ENCODE measurements around the gene APIP.
A peak's percentile ranks its signal among the peaks of the same experiment; 100 is the strongest.
"Not testable (repeated sequence)": the region's sequence is repeated elsewhere in the genome, so short reads cannot be mapped to it uniquely, and the experiment has no call there.

APIP gene

GRCh38 chr11:34924714-34925113 is 8.5 kb upstream of the APIP start:
- DNase-seq, result no peak

GRCh38 chr11:34921156-34921555 is 5.0 kb upstream of the APIP start:
- DNase-seq, result no peak

DNA sequence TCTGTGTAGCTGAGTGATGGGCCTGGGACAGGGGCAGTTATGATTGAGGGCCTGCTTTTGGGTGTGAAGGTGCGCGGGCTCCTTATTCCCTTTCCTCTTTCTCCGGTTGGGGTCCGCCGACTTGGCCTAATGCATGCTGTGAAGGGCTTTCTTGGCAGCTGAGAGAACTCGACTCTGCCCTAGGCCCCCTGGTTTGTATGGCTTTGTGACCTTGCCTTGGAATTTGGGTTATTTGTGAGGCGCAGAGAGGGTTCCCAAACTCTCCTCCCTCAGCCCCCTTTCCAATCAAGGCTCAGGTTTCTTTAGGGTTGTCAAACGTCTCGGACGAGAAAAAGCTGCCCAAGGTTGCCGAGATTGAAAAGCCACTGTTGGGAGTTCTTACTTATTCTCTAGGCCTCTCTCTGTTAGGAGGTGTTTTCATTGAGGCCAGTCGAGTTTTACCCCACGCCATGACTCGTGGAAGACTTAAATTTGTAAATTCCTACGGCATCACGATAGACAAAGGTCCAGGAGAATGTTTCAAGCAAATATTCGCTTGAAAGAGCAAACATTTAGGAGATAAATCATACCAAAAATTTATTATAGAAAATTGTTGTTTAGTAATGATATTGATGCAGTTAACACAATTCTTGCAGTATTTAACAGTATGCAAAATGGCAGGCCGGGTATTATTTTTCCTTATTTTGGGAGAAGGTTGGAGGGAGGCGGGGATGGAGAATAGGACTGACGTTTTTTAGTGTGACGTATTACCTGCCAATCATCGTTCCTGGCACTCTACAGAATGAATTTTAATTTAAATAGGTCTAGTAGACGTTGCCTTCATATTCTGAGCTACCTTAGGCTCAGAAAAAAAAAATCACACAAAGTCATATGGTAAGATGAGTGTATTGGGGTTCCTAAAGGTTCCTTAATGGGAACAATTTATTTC is 928 bp upstream of the APIP start:
- peak; percentile 7 for DNase-seq

GRCh38 chr11:34915136-34916014 is 804 bp downstream of the APIP start:
- no peak for DNase-seq

GRCh38 chr11:34913556-34913955 is 2.6 kb downstream of the APIP start:
- not testable (repeated sequence) for DNase-seq

DNA sequence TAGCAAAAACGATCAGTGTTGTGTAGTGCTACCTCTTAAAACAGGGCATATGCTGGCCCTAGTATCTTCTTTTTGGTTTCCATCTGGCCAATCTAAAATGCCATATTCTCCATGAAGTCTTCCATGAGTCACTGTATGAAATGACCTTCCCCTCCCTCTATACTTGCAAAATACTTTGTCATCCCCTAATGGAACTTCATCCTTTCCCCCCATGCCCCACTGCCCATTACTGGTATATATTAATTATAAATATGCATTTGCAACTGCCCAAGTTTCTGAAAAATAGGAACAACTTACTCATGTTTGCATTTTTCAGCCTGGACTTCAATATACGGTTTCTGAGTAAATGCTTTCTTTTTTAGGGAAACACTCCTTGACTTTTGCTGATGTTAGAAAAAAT is 4.5 kb downstream of the APIP start:
- no peak for DNase-seq

GRCh38 chr11:34910817-34911216 is 5.4 kb downstream of the APIP start:
- no peak for DNase-seq

- no peak for DNase-seq
Observed at GRCh38 chr11:34909955-34910354, 6.2 kb downstream of the APIP start.

- no peak for DNase-seq
Observed at GRCh38 chr11:34909415-34909814, 6.8 kb downstream of the APIP start.

DNA sequence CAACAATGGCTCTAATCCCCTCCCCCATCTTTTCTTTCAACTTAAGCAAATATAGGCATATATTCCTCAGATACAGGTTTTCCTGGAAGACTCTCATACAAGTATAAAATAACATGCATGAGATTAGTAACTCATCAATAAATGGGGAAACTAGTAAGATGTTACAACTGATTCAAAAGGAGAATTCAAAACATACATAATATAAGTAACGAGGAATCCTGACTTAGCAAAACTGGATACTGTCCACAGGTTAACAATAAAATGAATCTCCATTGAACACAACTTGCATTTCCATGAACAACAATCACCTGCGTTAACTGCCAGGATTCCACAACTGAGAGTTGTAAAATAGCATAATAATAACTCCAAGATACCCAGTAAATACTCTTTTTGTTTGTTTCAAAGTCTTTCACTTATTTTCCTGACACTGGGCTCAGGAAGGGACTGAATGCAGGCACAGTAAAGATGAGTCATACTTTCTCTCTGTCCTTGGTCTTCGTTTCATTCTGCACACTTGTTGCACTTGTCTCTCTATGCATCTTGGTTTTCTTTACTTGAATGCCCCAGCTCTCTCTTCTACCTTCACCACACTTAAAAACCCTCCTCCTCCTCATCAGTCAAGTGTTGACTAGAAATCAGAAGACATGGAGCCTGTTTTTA is 8.1 kb downstream of the APIP start:
- DNase-seq, result no peak

DNA sequence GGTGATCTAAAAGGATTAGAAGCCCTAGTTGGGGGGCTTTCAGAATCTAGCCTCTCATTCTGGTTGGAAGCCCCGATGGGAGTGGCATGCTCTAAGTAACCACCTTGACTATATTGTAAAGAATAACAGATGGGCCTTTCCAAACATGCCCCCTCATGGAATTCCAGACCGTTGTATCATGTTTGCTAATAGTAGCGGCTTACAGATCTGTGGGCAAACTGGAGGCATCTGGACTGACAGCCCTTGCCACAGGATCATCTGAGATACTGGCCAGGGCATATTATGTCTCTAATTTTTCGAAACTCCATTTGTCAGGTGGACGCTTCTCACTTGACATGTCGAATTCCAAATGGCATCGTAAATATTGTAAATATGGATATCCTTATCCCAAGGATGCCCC is 10.5 kb downstream of the APIP start:
- no peak for DNase-seq

DNA sequence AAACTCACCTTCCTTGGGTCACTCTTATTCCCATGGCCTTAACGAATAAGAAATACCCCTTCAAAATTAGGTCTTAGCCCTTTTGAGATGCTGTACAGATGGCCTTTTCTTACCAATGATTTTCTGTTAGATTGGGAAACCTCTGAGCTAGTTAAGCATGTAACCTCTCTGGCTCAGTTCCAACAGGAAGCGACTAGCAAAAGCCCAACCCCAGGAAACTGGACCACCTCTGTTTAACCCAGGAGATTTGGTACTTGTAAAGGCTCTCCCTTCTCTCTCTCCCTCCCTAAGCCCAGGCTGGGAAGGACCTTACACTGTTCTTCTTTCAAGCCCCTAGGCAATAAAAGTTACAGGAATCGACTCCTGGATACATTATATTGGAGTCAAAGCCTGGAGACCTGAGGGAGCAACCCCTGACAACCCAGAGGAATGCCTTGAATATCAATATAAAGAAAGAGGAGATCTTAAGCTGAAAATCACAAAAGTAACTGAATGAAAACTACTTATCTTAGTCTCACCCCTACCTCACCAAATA is 11.7 kb downstream of the APIP start:
- no peak for DNase-seq

- DNase-seq, result no peak
Observed at GRCh38 chr11:34899633-34900016, 16.6 kb downstream of the APIP start.

GRCh38 chr11:34898474-34898873 is 17.7 kb downstream of the APIP start:
- no peak for DNase-seq

- no peak for DNase-seq
Observed at GRCh38 chr11:34897171-34897870, 18.9 kb downstream of the APIP start.

DNA sequence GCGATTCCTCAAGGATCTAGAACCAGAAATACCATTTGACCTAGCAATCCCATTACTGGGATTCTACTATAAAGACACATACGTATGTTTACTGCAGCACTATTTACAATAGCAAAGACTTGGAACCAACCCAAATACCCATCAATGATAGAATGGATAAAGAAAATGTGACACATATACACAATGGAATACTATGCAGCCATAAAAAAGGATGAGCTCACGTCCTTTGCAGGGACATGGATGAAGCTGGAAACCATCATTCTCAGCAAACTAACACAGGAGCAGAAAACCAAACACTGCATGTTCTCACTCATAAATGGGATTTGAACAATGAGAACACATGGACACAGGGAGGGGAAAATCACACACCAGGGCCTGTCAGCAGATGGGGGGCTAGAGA is 20.0 kb downstream of the APIP start:
- not testable (repeated sequence) for DNase-seq

GRCh38 chr11:34893416-34893815 is 22.8 kb downstream of the APIP start:
- no peak for DNase-seq

GRCh38 chr11:34891611-34892010 is 24.6 kb downstream of the APIP start:
- no peak for DNase-seq

DNA sequence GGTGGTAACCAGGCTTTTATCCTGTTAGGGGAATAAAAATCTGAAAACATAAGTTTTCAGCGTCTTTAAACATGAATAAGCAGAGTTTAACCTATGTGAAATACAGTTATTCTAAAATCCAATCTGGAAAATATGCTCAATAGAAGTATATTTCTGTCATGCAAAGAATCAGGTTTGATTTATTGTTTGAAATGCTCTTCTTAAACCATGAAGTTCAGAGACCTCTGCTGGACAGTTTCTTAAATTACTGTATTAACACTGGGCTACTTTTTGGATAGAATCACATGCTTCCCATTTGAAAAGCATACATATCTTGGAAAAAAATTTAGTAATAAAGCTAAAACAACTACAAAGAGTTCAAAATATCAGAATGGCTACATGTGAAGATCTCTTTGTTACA is 25.4 kb downstream of the APIP start:
- DNase-seq, result peak; percentile 14

GRCh38 chr11:34890089-34890488 is 26.1 kb downstream of the APIP start:
- DNase-seq, result no peak

DNA sequence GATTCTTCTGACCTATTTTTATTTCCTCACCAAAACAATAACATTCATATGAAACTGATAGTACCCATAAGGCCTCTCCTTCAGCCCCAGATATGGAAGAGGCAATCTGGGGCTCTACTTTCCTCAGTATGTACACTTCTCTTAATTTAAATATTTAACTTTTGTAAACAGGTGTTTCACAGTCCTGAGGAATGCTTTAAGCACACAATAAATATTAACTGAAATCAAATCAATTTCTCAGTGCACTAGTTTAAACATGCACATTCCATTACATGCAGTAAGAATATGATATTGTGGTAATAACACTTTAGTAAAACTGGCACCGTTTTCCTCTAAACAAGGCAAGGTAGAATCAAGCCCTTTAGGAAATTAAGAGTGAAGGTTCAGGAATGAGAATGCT is 28.9 kb downstream of the APIP start:
- no peak for DNase-seq

DNA sequence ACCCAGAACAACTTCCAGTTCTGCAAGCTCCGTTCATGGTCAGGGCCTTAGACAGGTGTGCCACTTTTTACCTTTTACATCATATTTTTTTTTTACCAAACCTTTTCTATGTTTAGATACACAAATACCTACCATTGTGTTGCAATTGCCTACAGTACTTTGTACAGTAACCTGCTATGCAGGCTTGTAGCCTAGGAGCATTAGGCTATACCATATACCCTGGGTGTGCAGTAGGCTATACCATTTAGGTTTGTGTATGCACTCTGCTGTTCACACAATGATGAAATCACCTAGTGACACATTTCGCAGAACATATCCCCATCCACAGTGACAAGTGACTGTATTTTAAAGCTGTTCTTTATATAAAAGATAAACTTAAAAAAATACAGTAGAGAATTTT is 29.6 kb downstream of the APIP start:
- no peak for DNase-seq
